GM12891 (cell line): ENCODE data around the gene TGFBR3.

Experiments
- POLR2A ChIP-seq: IDR thresholded peaks from 2 replicates; pipeline ENCODE4 v1.6.1; 2011; ENCODE audit warnings: low read depth, low read length, control low read depth
- POLR2AphosphoS5 ChIP-seq: IDR thresholded peaks from 2 replicates; pipeline ENCODE4 v1.6.1; 2011; ENCODE audit warnings: low read depth, low read length, control low read depth
- POU2F2 ChIP-seq: IDR thresholded peaks from 2 replicates; pipeline ENCODE4 v1.6.1; 2011; ENCODE audit warnings: low read depth, mild to moderate bottlenecking, control low read depth, low read length, moderate library complexity
- TAF1 ChIP-seq: IDR thresholded peaks from 2 replicates; pipeline ENCODE4 v1.6.1; 2011; ENCODE audit warnings: low read depth, low read length, control low read depth

DNA sequence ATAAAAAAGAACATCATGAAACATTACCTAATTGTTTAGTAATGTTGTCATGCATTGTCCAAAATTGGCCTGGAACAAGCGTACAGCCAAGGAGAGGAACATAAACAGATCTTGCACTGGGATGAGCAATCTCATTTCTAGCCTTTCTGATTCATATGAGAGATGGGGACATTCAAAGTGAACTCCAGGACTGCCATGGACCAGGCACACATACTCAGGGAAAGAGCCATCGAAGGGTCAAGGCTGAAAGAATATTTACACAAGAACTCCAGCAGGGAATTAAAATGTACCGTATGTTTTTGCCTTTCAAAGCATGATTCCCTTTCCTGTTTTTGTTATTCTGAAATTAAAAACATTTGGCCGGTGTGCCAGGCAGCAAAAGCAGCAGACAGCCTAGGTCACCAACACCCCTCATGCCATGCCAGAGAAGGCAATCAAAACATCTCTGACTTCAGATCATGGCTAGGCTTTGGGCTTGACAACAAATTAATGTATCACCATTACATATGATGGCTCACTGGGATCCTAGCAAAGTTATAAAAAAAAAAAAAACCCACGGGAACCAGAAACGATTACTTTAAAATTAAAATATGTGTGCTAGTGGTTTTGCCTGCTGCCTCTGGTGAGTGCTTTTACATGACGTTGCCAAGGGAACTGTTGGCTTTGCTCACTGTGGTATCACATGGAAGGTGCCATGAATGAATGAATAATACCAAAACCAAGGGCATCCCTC, 159.8 kb downstream of the TGFBR3 start:
- TF ChIP-seq POLR2A = no peak
- TF ChIP-seq POLR2AphosphoS5 = no peak
- TF ChIP-seq TAF1 = no peak
- TF ChIP-seq POU2F2 = no peak
